AG10803 (cell line): ENCODE measurements around the gene PMVK.
A peak's percentile ranks its signal among the peaks of the same experiment; 100 is the strongest.

Source experiments
- DNase-seq: peaks from one replicate; pipeline ENCODE4 v3.0.0; 2010; ENCODE audit warnings: low read depth
- H3K4me3 ChIP-seq: 2 replicates; pipeline ENCODE4 v1.5.1; 2011; ENCODE audit warnings: mild to moderate bottlenecking, low read length, control low read depth
- TF ChIP-seq, protein P1 (sequence below): conservative IDR thresholded peaks from 2 replicates; pipeline ENCODE4 v1.5.1; 2011; ENCODE audit warnings: mild to moderate bottlenecking, low read length, control low read depth, inconsistent platforms

Gene PMVK

DNA sequence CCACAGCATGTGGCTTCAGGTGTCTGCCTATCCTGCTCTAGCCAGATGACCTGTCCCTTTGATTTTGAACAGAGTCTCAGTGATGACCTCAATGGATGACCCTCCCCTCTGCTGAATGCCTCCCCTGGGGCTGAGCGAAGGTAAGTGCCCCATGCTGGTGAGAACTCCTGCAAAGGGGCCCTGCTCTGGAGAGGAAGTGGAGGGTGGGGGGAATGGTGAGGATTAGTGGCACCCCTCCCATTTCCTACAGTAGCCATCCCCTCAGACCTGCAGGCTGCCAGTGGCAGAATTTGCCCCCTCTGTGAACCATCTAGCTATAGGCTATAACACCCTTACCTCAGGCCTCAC is 3.7 kb upstream of the PMVK start:
- no peak for DNase-seq
- TF ChIP-seq, protein P1, sequence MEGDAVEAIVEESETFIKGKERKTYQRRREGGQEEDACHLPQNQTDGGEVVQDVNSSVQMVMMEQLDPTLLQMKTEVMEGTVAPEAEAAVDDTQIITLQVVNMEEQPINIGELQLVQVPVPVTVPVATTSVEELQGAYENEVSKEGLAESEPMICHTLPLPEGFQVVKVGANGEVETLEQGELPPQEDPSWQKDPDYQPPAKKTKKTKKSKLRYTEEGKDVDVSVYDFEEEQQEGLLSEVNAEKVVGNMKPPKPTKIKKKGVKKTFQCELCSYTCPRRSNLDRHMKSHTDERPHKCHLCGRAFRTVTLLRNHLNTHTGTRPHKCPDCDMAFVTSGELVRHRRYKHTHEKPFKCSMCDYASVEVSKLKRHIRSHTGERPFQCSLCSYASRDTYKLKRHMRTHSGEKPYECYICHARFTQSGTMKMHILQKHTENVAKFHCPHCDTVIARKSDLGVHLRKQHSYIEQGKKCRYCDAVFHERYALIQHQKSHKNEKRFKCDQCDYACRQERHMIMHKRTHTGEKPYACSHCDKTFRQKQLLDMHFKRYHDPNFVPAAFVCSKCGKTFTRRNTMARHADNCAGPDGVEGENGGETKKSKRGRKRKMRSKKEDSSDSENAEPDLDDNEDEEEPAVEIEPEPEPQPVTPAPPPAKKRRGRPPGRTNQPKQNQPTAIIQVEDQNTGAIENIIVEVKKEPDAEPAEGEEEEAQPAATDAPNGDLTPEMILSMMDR, result no peak
- no peak overlapping the region for H3K4me3 ChIP-seq

DNA sequence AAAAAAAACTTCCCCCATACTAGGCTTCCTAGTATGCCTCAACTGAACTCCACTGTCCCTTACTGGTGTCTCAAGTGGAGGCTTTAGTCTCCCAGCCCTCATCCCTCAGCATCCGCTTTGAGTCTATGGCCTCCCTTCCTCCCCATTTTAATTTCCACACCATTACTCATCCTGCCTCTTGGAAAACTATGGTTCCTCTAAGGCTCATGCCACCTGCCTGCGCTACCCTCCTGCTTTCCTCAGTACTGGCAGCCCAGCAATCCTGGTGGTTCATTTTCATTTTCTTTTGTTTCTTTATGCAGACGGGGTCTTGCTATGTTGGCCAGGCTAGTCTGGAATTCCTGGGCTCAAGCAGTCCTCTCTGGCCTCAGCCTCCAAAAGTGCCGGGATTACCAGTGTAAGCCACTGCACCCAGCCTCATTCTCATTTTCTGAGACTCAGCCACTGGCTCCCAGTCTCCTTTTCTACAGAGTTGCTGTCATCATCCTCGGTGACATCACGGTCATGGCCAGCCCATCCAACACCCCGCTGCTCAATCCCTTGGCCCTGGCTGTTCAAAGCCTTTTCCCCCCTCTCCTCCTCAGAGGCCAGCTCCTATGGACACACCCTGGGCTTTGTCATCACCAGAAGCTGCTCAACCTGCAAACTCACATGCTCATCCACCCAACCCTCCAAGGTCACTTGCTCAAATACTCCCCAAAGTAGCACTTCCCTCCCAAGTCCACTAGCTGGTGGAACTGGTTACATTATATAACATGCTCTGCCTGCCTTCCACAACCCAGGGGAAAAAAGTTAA is 2.3 kb upstream of the PMVK start:
- no peak for DNase-seq
- TF ChIP-seq, protein P1, result no peak

DNA sequence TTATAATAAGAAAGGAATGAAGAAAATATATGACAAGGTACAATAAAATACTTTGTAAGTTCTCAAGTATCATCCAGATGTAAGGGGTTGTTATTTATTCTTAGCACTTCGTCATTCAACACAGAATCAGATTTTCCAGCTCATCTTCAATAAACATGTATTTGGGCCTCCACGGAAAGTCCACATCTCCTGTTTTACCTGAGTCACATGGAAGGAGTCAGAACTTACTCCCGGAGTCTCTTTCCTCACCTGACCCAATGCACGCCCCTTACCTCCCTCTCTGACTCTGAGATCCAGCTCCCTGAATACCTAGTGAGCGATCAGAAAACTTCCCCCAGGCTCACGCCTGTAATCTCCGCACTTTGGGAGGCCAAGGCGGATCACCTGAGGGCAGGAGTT is 1.5 kb upstream of the PMVK start:
- peak overlapping the region; percentile 99 for H3K4me3 ChIP-seq
- no peak for DNase-seq
- TF ChIP-seq, protein P1, result no peak

More for the DNA sequence above, 2.3 kb upstream of the PMVK start:
- no peak overlapping the region for H3K4me3 ChIP-seq

DNA sequence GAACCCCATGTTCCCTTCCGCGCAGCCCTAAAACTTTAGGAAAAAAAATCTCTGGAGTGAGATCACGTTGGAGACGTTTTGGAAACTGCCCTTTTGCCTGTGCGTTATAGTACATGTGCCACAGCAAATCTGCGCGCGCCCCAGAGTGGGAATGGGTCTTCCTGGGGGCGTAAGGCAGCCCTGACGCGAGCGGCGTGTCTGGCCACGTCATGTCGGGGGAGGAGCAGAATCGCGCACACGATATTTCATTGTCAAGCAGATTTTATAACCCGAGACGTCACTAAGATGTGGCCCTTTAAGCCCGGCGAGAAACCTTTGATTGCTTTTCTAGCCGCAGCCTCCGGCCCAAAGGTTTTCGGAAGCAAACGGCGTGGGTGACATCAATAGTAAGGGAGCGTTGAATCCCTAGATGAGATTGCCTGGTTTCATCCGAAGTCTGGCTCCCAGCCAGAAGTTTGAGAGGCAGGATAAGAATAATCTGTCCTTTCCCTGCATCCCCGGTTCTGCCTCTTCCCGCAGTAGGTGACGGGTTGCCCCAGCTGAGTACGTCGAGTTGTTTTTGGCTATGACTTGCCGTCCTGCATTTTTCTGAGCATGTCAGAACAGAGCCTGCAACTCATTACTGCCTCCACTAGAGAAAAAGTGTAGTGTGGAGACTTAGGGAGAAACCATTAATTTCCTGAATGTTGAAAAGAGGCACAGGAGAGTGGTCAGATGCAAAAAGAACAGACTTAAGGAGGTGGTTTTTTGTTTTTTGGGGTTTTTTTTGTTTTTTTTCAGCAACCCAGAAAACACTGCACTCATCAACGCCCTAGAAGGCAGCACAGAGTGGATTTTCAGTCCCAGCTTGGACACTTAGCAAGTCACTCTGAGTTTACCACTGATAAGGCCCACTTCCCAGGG is 817 bp upstream of the PMVK start:
- TF ChIP-seq, protein P1, result peak; percentile 44
- peak; percentile 96 for DNase-seq
- peak overlapping the region; percentile 99 for H3K4me3 ChIP-seq

DNA sequence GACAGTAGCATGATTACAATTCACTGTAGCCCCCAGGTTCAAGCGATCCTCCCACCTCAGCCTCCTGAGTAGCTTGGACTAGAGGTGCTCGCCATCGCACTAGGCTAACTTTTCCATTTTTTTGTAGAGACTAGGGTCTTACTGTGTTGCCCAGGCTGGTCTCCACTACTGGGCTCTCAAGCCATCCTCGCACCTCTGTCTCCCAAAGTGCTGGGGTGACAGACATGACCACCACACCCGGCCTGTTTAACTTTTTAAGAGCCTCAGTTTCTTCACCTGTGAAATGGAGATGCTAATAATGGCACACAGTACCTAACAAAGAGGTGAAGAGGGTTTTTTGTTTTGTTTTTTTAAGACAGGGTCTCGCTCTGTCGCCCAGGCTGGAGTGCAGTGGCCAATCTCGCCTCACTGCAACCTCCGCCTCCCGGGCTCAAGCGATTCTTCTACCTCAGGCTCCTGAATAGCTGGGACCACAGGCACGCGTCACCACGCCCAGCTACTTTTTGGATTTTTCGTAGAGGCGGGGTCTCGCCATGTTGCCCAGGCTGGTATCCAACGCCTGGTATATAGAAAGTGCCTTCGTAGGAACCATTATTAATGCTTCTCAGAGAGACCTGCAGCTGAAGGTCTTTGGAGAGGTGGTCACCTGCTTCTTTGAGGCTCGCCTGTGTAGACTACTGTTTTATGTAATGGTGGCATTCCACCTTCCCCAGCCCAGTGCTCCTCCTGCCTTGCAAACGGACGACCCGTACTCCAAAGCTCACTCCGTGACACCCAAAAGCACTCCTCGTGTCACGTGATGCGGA is 567 bp downstream of the PMVK start:
- no peak for DNase-seq
- H3K4me3 ChIP-seq, result peak overlapping the region; percentile 99
- TF ChIP-seq, protein P1, result no peak

DNA sequence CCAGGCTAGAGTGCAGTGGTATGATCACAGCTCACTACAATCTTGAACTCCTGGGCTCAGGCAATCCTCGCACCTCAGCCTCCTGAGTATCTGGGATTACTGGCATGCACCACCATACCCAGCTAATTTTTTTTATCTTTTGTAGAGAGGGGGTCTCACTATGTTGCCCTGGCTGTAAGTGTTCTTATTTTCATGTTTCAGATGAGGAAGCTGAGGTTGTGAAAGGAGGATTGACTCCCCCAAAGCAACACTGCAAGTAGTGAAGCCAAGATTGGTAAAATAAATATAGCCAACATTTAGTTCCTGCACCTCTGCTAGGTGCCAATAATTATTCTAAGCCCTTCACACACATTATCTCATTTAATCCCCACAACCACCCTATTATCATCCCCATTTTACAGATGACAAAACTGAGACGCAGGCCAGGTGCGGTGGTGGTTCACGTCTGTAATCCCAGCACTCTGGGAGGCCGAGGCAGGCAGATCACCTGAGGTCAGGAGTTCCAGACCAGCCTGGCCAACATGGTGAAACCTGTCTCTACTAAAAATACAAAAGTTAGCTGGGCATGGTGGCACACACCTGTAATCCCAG is 2.1 kb downstream of the PMVK start:
- no peak overlapping the region for H3K4me3 ChIP-seq
- TF ChIP-seq, protein P1, result no peak
- DNase-seq, result no peak
